ENCODE data around the gene ACRBP. TPM values are rescaled to one million over a fixed set of nuclear protein-coding genes. Genes with fewer than 3 reads are reported as not detected.

The ACRBP gene
- total RNA-seq, 1 donor from 2014 or later: 0.75 TPM

DNA sequence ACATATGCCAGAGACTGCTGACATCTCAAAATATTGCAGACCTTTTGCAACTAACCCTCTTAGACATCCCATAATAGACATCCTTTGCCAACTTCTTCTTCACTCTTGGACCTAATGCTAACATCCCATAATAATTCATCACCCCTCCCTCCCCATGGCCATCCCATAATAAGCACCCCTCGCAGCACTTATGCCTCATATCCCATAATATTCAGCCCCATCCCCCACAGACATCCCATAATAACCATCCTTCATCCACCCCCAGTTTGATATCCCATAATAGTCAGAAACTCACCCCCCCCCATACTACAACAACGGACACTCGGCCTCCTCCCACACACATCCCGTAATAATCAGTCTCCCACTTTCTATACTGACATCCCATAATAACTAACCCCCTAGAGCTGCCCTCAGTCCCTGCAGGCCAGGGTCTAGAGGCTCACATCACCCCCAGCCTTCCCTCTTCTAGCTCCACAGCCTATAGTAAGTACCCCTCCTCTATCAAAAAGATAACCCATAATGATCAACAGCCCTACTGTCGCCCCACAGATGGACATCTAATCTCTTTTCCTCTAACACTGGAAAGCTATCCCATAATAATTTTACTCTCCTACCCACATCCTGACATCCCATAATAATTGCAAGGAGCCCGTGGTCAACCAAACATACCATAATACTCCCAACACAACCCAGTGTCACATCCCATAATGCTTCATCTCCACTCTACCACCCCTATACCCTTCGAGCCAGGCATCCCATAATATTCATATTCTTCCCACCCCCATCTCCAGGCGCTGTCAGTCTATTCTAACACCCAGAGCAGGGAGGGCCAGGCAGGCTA lies 39.3 kb downstream of the ACRBP start:
- Histone ChIP-seq H3K27me3 (ENCODE audit: control insufficient read depth, insufficient read depth, low read length) (no peaks in the 10 kb centered on the region), H3K4me3 (ENCODE audit: low read depth, low read length) (no peak overlapping the region), H3K36me3 (ENCODE audit: control insufficient read depth, insufficient read depth, low read length) (peaks cover 1% of the 10 kb centered on the region)
- no peak for DNase-seq (ENCODE audit: low read depth)
- TF ChIP-seq, protein P1, sequence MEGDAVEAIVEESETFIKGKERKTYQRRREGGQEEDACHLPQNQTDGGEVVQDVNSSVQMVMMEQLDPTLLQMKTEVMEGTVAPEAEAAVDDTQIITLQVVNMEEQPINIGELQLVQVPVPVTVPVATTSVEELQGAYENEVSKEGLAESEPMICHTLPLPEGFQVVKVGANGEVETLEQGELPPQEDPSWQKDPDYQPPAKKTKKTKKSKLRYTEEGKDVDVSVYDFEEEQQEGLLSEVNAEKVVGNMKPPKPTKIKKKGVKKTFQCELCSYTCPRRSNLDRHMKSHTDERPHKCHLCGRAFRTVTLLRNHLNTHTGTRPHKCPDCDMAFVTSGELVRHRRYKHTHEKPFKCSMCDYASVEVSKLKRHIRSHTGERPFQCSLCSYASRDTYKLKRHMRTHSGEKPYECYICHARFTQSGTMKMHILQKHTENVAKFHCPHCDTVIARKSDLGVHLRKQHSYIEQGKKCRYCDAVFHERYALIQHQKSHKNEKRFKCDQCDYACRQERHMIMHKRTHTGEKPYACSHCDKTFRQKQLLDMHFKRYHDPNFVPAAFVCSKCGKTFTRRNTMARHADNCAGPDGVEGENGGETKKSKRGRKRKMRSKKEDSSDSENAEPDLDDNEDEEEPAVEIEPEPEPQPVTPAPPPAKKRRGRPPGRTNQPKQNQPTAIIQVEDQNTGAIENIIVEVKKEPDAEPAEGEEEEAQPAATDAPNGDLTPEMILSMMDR (IDR thresholded peaks at IDR 0.05; ENCODE audit: insufficient read depth, low read length, poor library complexity, severe bottlenecking): no peak

DNA sequence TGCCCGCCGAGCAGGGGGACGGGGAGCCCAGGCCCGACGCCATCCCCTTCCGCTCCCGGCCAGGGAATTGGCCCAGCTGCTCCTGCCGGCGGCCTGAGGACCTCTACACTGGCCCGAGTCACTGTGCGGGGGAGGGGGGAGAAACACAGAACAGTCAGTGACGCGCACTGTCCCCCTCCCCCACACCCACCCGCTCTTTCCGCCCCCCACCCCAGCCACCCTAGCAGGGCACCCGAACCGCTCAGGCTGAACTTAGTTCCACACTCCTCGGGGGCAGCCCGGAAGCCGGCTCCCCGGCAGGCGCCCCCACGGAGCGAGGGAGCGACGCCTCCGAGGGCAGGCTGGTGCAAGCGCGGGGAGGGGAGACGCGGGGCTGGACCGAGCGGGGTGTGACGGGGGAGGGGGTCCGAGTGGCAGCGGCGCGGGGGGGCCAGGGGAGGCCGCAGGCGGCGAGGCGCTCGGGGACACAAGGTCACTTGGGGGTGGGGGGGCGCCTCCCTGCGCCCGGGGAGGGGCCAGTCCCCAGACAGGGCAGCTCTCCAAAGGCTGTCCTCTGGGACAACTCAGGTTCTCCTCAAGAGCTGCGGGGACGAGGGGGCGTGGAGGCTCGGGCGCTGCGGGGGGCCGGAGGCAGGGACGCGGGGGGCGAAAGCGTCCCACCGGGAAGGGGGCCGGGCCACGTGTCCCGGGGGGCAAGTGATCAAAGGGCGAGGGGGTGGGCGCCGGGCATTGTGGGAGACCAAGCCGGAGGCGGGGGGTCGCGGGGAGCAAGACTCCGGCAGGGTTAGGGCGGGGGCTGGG lies 40.7 kb downstream of the ACRBP start:
- no peaks in the 10 kb centered on the region for H3K27me3 ChIP-seq (ENCODE audit: control insufficient read depth, insufficient read depth, low read length)
- H3K4me3 ChIP-seq (ENCODE audit: low read depth, low read length): peak overlapping the region; percentile 89
- peaks cover 3% of the 10 kb centered on the region for H3K36me3 ChIP-seq (ENCODE audit: control insufficient read depth, insufficient read depth, low read length)
- DNase-seq (ENCODE audit: low read depth): no peak
- TF ChIP-seq, protein P1 (IDR thresholded peaks at IDR 0.05; ENCODE audit: insufficient read depth, low read length, poor library complexity, severe bottlenecking): no peak

DNA sequence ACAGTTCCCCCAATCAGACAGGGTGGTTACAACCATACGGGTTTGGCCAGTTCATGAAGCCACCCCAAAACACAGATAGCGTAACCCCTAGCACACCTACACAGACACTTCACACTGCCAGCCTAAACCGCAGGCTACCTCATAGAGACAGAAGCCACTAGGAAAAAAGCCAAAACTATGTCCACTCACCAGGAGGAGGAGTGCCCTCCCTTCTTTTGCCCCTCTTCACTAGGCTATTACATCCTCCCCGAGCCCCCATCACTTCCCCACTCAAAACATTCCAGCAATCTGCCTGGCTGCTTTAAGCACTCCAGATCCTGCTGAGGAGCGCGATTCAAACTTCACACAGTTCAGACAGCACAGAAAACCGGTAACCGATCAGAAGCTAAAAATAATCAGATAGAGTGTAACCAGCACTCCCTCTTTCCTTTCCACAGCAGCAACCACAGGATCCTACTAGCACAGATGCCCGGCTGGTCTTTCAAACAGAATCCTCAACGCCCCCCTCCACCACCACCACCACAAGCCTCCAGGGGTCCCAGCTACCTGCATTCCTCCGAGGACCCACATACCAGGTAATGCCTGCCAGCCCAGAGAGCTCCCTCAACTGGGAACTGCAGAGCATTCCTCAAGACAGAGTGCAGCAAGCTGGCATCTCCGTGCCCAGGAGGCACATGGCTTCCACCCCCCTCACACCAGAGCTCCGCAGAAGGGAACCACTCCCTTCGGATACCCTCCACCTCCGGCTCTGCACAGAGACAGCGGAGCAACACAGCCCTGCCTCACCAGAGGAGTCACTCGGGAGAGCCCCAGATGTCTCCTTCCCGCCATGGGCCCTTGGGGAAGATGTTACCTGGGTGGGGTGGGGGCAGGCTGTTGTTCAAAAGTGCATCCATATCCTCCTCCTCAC lies 41.6 kb downstream of the ACRBP start:
- peak overlapping the region; percentile 89 for H3K4me3 ChIP-seq (ENCODE audit: low read depth, low read length)
- H3K27me3 ChIP-seq (ENCODE audit: control insufficient read depth, insufficient read depth, low read length): no peaks in the 10 kb centered on the region
- peaks cover 6% of the 10 kb centered on the region for H3K36me3 ChIP-seq (ENCODE audit: control insufficient read depth, insufficient read depth, low read length)
- no peak for DNase-seq (ENCODE audit: low read depth)
- TF ChIP-seq, protein P1 (IDR thresholded peaks at IDR 0.05; ENCODE audit: insufficient read depth, low read length, poor library complexity, severe bottlenecking): peak; percentile 4

- peaks cover 11% of the 10 kb centered on the region for H3K36me3 ChIP-seq (ENCODE audit: control insufficient read depth, insufficient read depth, low read length)
- TF ChIP-seq, protein P1 (IDR thresholded peaks at IDR 0.05; ENCODE audit: insufficient read depth, low read length, poor library complexity, severe bottlenecking): no peak
- no peak for DNase-seq (ENCODE audit: low read depth)
- no peaks in the 10 kb centered on the region for H3K27me3 ChIP-seq (ENCODE audit: control insufficient read depth, insufficient read depth, low read length)
- peak overlapping the region; percentile 89 for H3K4me3 ChIP-seq (ENCODE audit: low read depth, low read length)
These were observed 42.8 kb downstream of the ACRBP start for GRCh38 chr12:6604259-6605029.

- DNase-seq (ENCODE audit: low read depth): no peak
- Histone ChIP-seq H3K4me3 (ENCODE audit: low read depth, low read length) (peak overlapping the region; percentile 19), H3K36me3 (ENCODE audit: control insufficient read depth, insufficient read depth, low read length) (peaks cover 12% of the 10 kb centered on the region), H3K27me3 (ENCODE audit: control insufficient read depth, insufficient read depth, low read length) (no peaks in the 10 kb centered on the region)
- TF ChIP-seq, protein P1 (IDR thresholded peaks at IDR 0.05; ENCODE audit: insufficient read depth, low read length, poor library complexity, severe bottlenecking): no peak
These were observed 44.1 kb downstream of the ACRBP start for GRCh38 chr12:6603095-6603567.

Measured in kidney epithelial cell (primary cell).